ENCODE results near the gene ANKRD16.

DNA sequence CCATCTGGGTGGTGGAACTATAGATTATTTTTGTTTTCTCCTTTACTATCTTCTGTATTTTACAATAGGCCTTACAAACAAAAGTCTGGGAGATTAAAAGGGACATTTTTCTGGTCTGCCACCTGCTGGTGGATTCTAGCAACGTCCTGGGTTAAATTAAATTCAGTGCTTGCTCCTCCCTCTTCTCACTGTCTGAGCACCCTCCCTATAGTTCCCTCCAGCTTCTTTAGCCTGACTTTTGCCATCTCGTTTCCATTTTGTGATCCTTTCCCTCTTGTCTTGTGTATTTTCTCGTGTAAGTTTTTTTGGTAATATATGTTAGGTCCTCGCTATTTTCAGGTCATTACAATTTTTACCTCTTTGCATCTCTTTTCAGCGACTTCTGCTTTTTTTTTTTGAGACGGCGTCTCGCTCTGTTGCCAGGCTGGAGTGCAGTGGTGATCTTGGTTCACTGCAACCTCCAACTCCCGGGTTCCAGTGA lies 16.1 kb downstream of the ANKRD16 start:
- TF ChIP-seq CTCF (IDR thresholded peaks at IDR 0.05) (peak; percentile 76), TCF7L2 (IDR thresholded peaks at IDR 0.05; ENCODE audit: low read depth, low read length) (no peak), POLR2AphosphoS5 (IDR thresholded peaks at IDR 0.05; ENCODE audit: low read depth, low read length) (no peak)
- TF ChIP-seq, protein P1, sequence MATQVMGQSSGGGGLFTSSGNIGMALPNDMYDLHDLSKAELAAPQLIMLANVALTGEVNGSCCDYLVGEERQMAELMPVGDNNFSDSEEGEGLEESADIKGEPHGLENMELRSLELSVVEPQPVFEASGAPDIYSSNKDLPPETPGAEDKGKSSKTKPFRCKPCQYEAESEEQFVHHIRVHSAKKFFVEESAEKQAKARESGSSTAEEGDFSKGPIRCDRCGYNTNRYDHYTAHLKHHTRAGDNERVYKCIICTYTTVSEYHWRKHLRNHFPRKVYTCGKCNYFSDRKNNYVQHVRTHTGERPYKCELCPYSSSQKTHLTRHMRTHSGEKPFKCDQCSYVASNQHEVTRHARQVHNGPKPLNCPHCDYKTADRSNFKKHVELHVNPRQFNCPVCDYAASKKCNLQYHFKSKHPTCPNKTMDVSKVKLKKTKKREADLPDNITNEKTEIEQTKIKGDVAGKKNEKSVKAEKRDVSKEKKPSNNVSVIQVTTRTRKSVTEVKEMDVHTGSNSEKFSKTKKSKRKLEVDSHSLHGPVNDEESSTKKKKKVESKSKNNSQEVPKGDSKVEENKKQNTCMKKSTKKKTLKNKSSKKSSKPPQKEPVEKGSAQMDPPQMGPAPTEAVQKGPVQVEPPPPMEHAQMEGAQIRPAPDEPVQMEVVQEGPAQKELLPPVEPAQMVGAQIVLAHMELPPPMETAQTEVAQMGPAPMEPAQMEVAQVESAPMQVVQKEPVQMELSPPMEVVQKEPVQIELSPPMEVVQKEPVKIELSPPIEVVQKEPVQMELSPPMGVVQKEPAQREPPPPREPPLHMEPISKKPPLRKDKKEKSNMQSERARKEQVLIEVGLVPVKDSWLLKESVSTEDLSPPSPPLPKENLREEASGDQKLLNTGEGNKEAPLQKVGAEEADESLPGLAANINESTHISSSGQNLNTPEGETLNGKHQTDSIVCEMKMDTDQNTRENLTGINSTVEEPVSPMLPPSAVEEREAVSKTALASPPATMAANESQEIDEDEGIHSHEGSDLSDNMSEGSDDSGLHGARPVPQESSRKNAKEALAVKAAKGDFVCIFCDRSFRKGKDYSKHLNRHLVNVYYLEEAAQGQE (IDR thresholded peaks at IDR 0.05; ENCODE audit: insufficient read depth in 1 of 2, low read depth in 2 of 2, low read length in 1 of 2) = no peak

All from Panc1 (cell line).